Left renal cortex interstitium (tissue), 4 donors: ENCODE measurements around the gene GDA. TPM values are rescaled to one million over a fixed set of nuclear protein-coding genes. Genes with fewer than 3 reads are reported as not detected.

Source experiments
- DNase-seq, 4 donors: peaks; one replicate each; pipeline ENCODE4 v3.0.0-alpha.2; 2013; ENCODE audit warnings: low read depth in 4 of 4, low spot score in 2 of 4, missing footprints in 1 of 4
- polyA plus RNA-seq, 4 donors: library from polyadenylated mRNA; unstranded; fragments of 120-200 nt; gene quantifications; one replicate each; pipeline ENCODE4 v1.2.1, GENCODE V29; 2013; ENCODE audit not compliant: insufficient read length in 4 of 4

Gene GDA
- polyA plus RNA-seq, 4 donors: 0.24 to 0.95 (median 0.59) TPM

GRCh38 chr9:72150127-72150526 lies 887 bp downstream of the GDA start:
- no peak for DNase-seq

- DNase-seq: no peak
Measured at GRCh38 chr9:72150661-72151060, 1.4 kb downstream of the GDA start.

- no peak for DNase-seq
Measured at GRCh38 chr9:72151104-72151503, 1.9 kb downstream of the GDA start.

- DNase-seq: no peak
Measured at GRCh38 chr9:72154468-72155285, 5.4 kb downstream of the GDA start.

GRCh38 chr9:72155301-72155700 lies 6.1 kb downstream of the GDA start:
- DNase-seq: no peak

GRCh38 chr9:72156586-72156985 lies 7.3 kb downstream of the GDA start:
- no peak for DNase-seq

GRCh38 chr9:72158680-72159079 lies 9.4 kb downstream of the GDA start:
- no peak for DNase-seq

- no peak for DNase-seq
Measured at GRCh38 chr9:72160446-72161123, 11.3 kb downstream of the GDA start.

GRCh38 chr9:72165326-72165725 lies 16.1 kb downstream of the GDA start:
- no peak for DNase-seq

- no peak for DNase-seq
Measured at GRCh38 chr9:72165821-72166547, 16.7 kb downstream of the GDA start.

GRCh38 chr9:72168075-72168474 lies 18.8 kb downstream of the GDA start:
- DNase-seq: no peak

GRCh38 chr9:72169178-72169577 lies 19.9 kb downstream of the GDA start:
- no peak for DNase-seq

- no peak for DNase-seq
Measured at GRCh38 chr9:72173080-72173479, 23.8 kb downstream of the GDA start.

GRCh38 chr9:72185561-72185960 lies 36.3 kb downstream of the GDA start:
- no peak for DNase-seq

- DNase-seq: no peak
Measured at GRCh38 chr9:72187121-72187695, 38.0 kb downstream of the GDA start.

GRCh38 chr9:72188232-72188631 lies 39.0 kb downstream of the GDA start:
- DNase-seq: no peak

- DNase-seq: no peak
Measured at GRCh38 chr9:72193478-72193881, 44.2 kb downstream of the GDA start.

- no peak for DNase-seq
Measured at GRCh38 chr9:72199238-72199637, 50.0 kb downstream of the GDA start.

- no peak for DNase-seq
Measured at GRCh38 chr9:72200452-72200851, 51.2 kb downstream of the GDA start.

- no peak for DNase-seq
Measured at GRCh38 chr9:72202009-72202408, 52.8 kb downstream of the GDA start.

- no peak for DNase-seq
Measured at GRCh38 chr9:72203205-72203803, 54.1 kb downstream of the GDA start.
